Mesothelial cell of epicardium (in vitro differentiated cells): ENCODE results near the gene IGF2R. TPM values are rescaled to one million over a fixed set of nuclear protein-coding genes. Genes with fewer than 3 reads are reported as not detected.
"Not testable (repeated sequence)": the region's sequence is repeated elsewhere in the genome, so short reads cannot be mapped to it uniquely, and the experiment has no call there.

ENCODE experiments used
- DNase-seq, 2 experiments: peaks; one replicate each; pipeline ENCODE4 v3.0.0; 2021; ENCODE audit warnings: low spot score in 2 of 2; ENCODE audit not compliant: unreplicated experiment in 2 of 2
- H3K27ac Mint-ChIP-seq: 2 replicates; pipeline ENCODE4 v1.8.0; 2021; ENCODE audit warnings: mixed read lengths
- H3K27me3 Mint-ChIP-seq: 2 replicates; pipeline ENCODE4 v1.8.0; 2021; ENCODE audit warnings: low read depth, mixed read lengths
- H3K36me3 Mint-ChIP-seq: 2 replicates; pipeline ENCODE4 v1.8.0; 2021; ENCODE audit warnings: mixed read lengths
- H3K4me1 Mint-ChIP-seq: 2 replicates; pipeline ENCODE4 v1.8.0; 2021; ENCODE audit warnings: mixed read lengths
- H3K4me3 Mint-ChIP-seq: 2 replicates; pipeline ENCODE4 v1.8.0; 2021; ENCODE audit warnings: mild to moderate bottlenecking, moderate library complexity, mixed read lengths
- H3K9me3 Mint-ChIP-seq: 2 replicates; pipeline ENCODE4 v1.8.0; 2021; ENCODE audit warnings: mixed read lengths
- CTCF ChIP-seq: fragments of 200-600 bp; sonication (generic); IDR thresholded peaks from one replicate; pipeline ENCODE4 v1.5.0; 2021; ENCODE audit warnings: antibody characterized with exemption; ENCODE audit not compliant: unreplicated experiment
- total RNA-seq: library from RNA; stranded (reverse); gene quantifications from 3 replicates; pipeline ENCODE4 v1.2.1, GENCODE V29; 2021

Gene IGF2R
- total RNA-seq, 1 donor from 2014 or later = 112 TPM

DNA sequence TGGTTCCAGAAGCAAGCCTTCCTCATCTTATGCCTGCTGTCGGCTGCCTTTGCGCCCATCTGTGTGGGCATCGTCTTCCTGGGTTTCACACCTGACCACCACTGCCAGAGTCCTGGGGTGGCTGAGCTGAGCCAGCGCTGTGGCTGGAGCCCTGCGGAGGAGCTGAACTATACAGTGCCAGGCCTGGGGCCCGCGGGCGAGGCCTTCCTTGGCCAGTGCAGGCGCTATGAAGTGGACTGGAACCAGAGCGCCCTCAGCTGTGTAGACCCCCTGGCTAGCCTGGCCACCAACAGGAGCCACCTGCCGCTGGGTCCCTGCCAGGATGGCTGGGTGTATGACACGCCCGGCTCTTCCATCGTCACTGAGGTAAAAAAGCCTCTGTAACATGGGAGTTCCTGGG, 153.1 kb downstream of the IGF2R start:
- no peak for TF ChIP-seq CTCF
- DNase-seq = no peak
- peaks cover 24% of the 10 kb centered on the region for H3K36me3 Mint-ChIP-seq
- peaks cover 12% of the 10 kb centered on the region for H3K9me3 Mint-ChIP-seq
- no peak overlapping the region for H3K27ac Mint-ChIP-seq
- no peak overlapping the region for H3K4me3 Mint-ChIP-seq
- H3K27me3 Mint-ChIP-seq = no peaks in the 10 kb centered on the region
- no peaks in the 10 kb centered on the region for H3K4me1 Mint-ChIP-seq

- Mint-ChIP-seq H3K27me3 (no peaks in the 10 kb centered on the region), H3K36me3 (peaks cover 16% of the 10 kb centered on the region), H3K27ac (no peak overlapping the region), H3K9me3 (peaks cover 11% of the 10 kb centered on the region), H3K4me1 (no peaks in the 10 kb centered on the region), H3K4me3 (no peak overlapping the region)
- no peak for TF ChIP-seq CTCF
- DNase-seq = no peak
These were observed 153.9 kb downstream of the IGF2R start for GRCh38 chr6:160122744-160123143.

- TF ChIP-seq CTCF = no peak
- DNase-seq = no peak
- no peaks in the 10 kb centered on the region for H3K4me1 Mint-ChIP-seq
- no peak overlapping the region for H3K4me3 Mint-ChIP-seq
- no peak overlapping the region for H3K27ac Mint-ChIP-seq
- no peaks in the 10 kb centered on the region for H3K27me3 Mint-ChIP-seq
- peaks cover 10% of the 10 kb centered on the region for H3K9me3 Mint-ChIP-seq
- peaks cover 12% of the 10 kb centered on the region for H3K36me3 Mint-ChIP-seq
These were observed 155.1 kb downstream of the IGF2R start for GRCh38 chr6:160124007-160124406.

DNA sequence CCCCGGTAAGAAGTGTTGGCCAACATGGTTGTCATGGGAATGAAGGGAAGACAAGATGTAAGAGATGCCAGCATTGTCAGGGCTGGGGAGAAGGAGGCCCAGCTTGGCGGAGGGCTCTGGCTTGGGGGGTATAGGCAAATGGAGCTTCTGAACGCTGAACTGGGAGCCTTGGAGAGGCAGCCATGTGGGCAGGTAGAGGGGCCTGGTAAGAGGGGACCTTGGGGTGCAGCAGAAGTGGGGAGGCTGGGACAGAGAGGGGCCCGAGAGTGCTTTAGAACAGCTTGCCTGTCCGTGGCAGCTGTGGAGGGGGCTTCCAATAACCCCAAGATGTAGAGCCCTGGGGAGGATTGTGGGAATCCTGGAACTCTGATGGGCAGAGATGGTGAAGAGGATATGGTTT, 155.7 kb downstream of the IGF2R start:
- no peaks in the 10 kb centered on the region for H3K4me1 Mint-ChIP-seq
- H3K9me3 Mint-ChIP-seq = peaks cover 10% of the 10 kb centered on the region
- H3K4me3 Mint-ChIP-seq = no peak overlapping the region
- no peaks in the 10 kb centered on the region for H3K27me3 Mint-ChIP-seq
- peaks cover 9% of the 10 kb centered on the region for H3K36me3 Mint-ChIP-seq
- TF ChIP-seq CTCF = no peak
- DNase-seq = no peak
- H3K27ac Mint-ChIP-seq = no peak overlapping the region

- H3K4me1 Mint-ChIP-seq, H3K27ac Mint-ChIP-seq, H3K27me3 Mint-ChIP-seq, H3K4me3 Mint-ChIP-seq, H3K9me3 Mint-ChIP-seq, DNase-seq, H3K36me3 Mint-ChIP-seq: not testable (repeated sequence)
These were observed 156.2 kb downstream of the IGF2R start for GRCh38 chr6:160125105-160125504.

- DNase-seq = peak in 1 of 2 experiments; percentile 17
- TF ChIP-seq CTCF = no peak
- no peaks in the 10 kb centered on the region for H3K4me1 Mint-ChIP-seq
- no peaks in the 10 kb centered on the region for H3K27me3 Mint-ChIP-seq
- H3K36me3 Mint-ChIP-seq = peaks cover 11% of the 10 kb centered on the region
- no peak overlapping the region for H3K27ac Mint-ChIP-seq
- no peak overlapping the region for H3K4me3 Mint-ChIP-seq
- H3K9me3 Mint-ChIP-seq = peaks cover 10% of the 10 kb centered on the region
These were observed 158.6 kb downstream of the IGF2R start for GRCh38 chr6:160127270-160128124.
